Neural cell (in vitro differentiated cells): Measurements from ENCODE around the gene IL36A.

Experiments
- EZH2 ChIP-seq: fragments of 200-600, 300-800 bp; shearing (Covaris generic), sonication (generic); IDR thresholded peaks from 2 replicates; pipeline ENCODE4 v1.6.1; 2014; ENCODE audit warnings: antibody characterized with exemption, low read length, borderline replicate concordance, mild to moderate bottlenecking; ENCODE audit not compliant: insufficient read depth, poor library complexity, severe bottlenecking
- MXI1 ChIP-seq: fragments of 450-650 bp; conservative IDR thresholded peaks from 2 replicates; pipeline ENCODE4 v1.6.1; 2014; ENCODE audit warnings: antibody characterized with exemption, mild to moderate bottlenecking; ENCODE audit not compliant: poor library complexity, severe bottlenecking
- RAD21 ChIP-seq: fragments of 450-650 bp; conservative IDR thresholded peaks from 2 replicates; pipeline ENCODE4 v1.6.1; 2014; ENCODE audit warnings: antibody characterized with exemption, mild to moderate bottlenecking, moderate library complexity

GRCh38 chr2:113041871-113042270 is 36.6 kb downstream of the IL36A start:
- TF ChIP-seq EZH2 (no peak), MXI1 (no peak), RAD21 (no peak)
